ENCODE data around the gene SNX24.
"Not testable (repeated sequence)": the region's sequence is repeated elsewhere in the genome, so short reads cannot be mapped to it uniquely, and the experiment has no call there.

SNX24 gene

DNA sequence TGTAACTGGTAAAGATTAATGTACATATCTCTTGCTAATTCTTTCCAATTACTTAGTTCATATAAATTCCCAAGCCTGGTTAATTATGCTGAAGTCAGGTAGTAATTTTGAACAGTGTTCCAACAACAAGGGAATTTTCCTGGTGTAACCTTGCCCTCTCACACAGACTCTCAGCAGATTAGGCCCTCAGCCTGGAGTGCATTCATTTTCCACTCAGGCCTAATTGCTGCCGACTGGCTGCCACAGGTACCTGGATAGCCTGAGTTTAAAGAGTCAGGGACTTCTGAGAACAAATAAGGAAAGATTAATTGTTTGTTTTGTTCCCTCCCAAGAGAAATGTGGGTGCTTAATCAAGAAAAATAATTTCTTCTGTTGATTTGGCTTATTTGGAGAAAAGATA lies 119.7 kb downstream of the SNX24 start:
- no peak for DNase-seq (ENCODE audit: low read depth in 2 of 2)

DNA sequence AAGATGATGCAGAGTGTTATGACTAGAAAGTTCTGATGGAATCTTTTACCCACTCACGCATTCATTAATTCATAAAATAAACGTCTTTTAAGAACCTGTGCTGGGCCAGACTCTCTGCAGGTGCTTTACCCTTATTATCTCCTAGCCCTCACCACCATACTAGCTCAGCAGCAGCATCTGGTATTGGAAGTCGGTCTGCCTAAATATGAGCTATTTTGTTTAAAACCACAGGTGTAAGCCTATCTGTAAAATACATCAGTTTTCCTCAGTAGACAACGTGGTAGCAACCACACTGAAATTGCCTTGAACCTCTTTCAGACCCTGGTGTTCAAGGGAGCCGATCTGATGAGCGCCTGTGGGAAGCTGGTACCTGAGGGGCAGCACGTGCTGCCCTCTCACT lies 121.7 kb downstream of the SNX24 start:
- no peak for DNase-seq (ENCODE audit: low read depth in 2 of 2)

DNA sequence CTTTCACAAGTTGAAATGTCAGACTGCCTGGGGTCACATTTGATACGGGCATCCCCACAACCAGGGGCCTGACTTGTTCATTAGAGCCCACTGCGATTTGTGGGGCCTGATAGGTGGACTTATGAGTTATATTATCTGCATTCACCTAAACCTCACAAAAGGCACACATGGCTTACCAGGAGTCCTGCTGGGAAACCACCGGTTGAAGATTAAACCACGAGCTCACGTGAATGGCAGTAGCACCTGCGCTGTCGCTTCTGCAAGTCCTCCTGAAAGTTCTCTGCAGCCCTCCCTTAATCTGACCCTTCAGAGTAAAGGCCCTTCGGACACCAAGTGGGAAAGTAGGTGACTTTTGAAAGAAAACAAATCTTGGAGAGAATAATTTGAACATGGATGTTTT lies 122.2 kb downstream of the SNX24 start:
- DNase-seq (ENCODE audit: low read depth in 2 of 2) = no peak

DNA sequence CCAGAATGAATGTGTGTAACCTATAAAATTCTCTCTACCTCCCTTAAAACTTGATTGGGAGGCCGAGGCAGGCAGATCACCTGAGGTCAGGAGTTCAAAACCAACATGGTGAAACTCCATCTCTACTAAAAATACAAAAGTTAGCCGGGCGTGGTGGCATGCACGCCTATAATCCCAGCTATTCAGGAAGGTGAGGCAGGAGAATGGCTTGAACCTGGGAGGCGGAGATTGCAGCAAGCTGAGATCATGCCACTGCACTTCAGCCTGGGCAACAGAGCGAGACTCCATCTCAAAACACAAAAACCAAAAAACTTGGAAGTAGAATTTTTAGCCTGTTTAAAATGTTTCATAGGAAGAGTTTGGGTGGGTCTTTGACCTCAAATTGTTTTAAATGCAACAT lies 122.6 kb downstream of the SNX24 start:
- not testable (repeated sequence) for DNase-seq (ENCODE audit: low read depth in 2 of 2)

DNA sequence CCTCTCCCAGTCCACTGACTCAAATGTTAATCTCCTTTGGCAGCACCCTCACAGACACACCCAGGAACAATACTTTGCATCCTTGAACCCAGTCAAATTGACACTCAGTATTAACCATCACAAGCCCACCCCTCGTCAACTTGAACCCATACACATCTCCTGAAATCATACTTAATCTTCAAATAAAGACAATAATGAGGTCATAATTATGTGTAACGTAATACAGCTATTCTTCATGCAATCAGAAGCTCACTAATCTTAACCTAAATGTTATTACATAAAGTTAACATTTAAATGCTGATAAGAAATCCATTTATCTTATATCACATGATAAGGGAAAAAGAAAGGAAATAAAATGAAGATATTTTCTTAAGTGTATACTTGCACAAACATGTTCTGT lies 125.9 kb downstream of the SNX24 start:
- no peak for DNase-seq (ENCODE audit: low read depth in 2 of 2)

DNA sequence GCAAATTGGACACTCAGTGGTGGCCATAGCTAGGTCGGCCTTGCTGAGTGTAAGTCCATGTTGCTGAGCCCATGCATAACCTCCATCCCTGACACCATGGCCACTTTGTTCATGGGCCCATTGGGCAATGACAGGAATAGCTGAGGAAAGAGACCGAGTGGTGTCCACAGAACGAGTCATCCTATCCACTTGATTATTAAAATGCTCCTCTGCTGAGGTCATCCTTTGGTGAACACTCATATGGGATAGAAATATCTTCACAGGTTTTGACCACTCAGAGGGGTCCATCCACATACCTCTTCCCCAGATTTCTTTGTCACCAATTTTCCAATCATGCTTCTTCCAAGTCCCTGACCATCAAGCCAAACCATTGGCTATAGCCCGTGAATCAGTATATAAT lies 127.5 kb downstream of the SNX24 start:
- peak; percentile 6 to 12 for DNase-seq (ENCODE audit: low read depth in 2 of 2)

DNA sequence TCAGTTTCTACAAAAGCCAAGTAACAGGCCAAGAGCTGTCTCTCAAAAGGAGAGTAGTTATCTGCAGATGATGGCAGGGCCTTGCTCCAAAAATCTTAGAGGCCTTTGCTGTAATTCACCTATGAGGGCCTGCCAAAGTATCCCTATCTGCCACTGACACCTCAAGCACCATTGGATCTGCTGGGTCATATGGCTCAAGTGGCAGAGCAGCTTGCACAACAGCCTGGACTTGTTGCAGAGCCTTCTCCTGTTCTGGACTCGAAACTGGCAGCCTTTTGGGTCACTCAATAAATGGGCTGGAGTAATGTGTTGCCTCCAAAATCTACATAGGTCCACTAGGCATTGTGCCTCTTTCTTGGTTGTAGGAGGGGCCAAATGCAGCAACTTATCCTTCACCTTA lies 128.3 kb downstream of the SNX24 start:
- DNase-seq (ENCODE audit: low read depth in 2 of 2) = not testable (repeated sequence)

DNA sequence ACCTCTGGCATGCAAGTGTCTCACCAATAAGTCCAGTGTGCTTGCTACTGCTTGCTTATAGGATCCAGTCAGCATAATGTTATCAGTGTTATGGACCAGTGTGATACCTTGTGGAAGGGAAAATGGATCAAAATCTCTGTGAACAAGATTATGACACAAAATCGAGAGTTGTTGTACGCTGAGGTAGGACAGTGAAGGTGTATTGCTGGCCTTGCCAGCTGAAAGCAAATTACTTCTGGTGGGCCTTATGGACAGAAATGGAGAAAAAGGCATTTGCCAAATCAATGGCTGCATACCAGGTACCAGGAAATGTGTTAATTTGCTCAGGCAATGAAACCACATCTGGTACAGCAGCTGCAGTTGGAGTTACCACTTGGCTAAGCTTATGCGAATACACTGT lies 128.8 kb downstream of the SNX24 start:
- not testable (repeated sequence) for DNase-seq (ENCODE audit: low read depth in 2 of 2)

DNA sequence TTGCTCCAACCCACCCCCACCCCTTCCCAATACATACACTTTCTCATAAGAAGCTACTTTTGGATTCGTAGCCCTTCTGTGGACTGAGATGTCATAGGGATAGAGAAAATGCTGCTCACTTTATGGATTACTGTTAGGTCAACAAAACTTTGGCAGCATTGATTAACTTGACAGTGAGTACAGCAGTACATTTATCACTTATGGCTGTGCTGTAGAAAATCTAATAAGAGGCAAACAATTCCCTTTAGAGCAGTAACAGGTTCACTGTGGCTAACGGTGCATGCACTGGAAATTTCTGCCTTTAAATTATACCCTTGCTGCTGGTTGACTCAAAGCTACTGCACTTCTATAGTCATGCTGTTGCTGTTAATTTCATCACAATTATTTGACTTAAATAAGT lies 131.9 kb downstream of the SNX24 start:
- DNase-seq (ENCODE audit: low read depth in 2 of 2) = no peak

DNA sequence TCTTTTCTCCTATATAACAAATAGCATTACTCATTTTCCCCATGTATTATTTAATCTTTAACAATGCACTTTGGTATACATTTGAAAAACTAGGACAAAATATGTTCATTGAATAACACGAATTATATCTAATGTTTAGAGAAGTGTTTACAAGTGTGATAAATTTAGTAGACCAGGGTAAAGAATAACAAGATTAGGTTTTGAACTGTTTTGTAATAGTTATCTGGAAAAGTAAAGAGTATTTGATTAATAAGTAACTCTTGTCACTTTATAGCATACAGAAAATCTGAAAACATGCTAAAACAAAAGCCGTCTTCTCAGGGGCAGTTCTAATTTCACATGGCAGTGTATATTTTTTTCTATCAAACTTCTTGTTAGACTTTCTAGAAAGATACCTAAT lies 132.7 kb downstream of the SNX24 start:
- no peak for DNase-seq (ENCODE audit: low read depth in 2 of 2)

DNA sequence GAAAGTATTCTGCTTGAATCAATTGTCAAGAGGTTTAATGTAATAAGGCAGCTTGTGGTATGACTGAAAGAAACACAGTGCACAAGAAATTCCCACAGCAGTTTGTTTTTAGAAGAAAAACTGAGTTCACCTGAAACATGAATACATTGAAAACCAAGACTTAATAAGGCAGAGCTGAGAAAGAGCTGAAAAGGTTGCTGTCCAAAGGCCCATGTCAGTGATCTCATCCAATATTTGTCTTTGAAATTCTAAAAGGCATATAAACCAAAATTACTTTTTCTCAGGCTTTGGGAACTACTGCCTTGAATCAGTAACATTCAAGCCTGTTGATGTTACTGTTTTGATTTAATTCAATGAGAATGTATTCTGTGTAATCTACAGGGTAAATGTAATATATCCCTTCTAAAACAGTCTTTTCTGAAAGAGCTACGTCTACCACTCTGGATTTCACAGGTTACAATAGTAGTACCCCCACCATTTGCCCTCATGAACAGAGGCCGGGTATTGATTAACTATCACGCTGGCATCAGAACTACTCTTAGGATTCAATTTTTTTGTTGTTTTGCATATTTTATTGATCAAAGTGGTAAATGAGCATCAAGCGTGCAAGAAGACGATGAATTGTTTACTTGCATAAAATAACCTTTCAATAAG lies 133.4 kb downstream of the SNX24 start:
- no peak for DNase-seq (ENCODE audit: low read depth in 2 of 2)

DNA sequence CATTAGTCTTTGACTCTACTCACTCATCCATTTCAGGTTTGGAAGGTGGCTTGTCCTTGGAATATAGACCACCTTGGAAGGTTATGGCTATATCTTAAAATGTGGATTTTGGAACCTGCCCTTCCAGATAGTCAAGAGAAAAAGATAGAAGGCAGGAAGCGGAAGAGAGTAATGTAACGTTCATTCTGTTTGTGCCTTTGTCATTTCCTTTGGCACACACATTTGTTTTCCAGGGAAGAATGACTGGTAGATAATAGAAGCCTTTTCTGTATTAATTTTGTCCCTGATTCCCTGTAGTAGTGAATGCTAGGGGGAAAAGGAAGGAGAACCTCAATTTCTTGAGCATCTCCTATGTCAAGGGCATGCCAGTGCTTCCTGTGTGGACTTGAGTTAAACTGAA lies 136.4 kb downstream of the SNX24 start:
- DNase-seq (ENCODE audit: low read depth in 2 of 2) = no peak

DNA sequence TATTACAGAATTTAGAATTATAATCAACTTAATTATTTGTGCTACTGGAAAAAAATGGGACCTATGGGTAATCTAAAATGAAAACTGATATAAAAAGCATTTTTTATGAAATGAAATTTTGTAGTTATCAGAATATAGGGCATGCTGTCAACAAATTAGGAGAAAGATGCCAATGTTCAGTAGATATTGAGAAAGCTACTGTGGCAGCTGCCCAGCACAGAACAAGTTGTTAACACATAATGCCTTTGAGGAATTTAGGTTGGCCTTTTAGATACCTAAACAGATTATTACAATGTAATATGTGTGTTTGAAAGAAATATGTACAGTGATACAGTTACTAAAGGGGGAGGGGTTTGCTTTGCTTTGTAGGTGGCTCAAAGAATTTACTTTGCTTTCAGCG lies 137.0 kb downstream of the SNX24 start:
- no peak for DNase-seq (ENCODE audit: low read depth in 2 of 2)

DNA sequence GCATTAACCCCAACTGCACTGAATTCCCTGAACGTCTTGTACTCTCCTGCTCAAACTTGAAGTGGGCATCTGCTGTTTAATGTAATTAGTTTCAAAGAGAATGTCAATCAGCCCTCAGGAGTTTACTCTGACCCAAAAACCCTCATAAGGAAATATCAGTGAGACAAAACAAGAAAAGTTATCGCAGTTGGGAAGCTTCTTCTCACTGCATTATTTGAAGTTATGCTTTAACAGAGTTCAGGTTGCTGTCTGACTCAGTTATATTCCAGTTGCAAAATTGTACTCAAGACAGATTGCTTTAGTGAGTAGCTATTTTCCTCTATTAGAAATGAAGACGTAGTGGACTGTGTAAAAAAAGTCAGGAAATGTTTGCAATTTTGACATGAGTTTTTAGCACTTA lies 139.0 kb downstream of the SNX24 start:
- no peak for DNase-seq (ENCODE audit: low read depth in 2 of 2)

DNA sequence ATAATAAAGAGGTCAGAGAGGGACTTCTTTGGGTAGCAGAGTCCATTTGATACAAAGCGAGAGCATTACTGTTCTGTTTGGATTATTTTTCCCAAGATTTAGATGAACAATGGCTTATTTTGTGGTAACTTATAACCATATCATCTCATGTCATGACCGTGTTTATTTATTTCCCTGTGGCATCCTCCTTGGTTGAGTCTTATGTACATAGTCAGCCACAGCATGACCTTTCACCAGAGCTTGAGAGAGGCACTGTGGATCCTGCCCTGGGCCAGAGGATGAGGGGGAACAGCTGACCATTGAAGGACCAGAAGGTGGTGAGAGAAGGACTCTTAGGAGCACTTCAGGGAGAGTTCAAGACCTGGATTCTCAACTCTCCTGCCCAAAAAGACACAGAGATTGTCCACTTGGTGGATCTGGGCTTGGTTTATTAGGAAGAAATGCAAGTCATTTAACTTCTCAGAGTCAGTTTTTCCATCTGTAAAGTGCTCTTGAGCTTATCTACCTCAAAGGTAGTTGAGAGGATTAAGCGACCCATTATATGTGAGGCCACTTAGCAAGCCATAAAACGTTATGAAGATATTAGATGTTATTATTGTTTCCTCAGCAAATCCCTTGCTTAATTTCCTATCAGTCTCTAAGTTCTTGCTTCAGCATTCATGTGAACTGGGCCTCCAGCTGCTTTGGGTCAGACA lies 139.7 kb downstream of the SNX24 start:
- DNase-seq (ENCODE audit: low read depth in 2 of 2) = no peak

DNA sequence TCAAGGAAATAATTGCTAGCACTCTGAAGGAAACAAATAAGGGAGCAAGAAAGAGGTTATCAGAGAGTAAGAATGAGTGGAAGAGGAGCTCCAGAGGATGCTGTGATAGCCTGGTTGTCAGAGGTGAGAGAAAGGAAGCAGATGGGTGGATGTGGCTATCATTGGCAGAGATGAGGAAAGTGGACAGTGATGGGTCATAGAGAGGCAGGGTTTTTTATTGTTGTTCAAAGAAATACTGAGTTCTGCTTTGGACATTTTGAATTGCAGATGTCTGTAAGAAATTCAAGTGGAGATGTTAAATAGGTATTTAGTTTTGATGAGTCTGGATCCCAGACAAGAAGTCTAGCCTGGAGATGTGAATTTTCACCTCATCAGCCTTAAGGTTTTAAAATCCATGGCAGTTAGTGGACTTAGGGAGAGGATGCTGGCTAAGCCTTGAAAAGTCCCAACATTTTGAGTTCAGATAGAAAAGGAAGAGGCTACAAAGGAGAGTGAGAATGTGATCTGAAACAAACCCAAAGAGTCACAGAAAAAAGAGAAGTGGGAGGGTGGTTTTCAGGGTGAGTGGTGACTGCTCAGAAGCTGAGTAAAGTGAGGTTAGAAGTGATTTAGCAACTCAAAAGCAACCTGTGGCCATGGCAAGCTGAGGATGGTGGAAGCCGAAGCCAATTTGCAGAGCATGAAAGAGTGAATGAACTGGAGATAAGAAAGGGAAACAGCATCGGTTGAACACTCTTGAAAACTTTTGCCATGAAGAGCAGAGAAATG lies 140.7 kb downstream of the SNX24 start:
- no peak for DNase-seq (ENCODE audit: low read depth in 2 of 2)

DNA sequence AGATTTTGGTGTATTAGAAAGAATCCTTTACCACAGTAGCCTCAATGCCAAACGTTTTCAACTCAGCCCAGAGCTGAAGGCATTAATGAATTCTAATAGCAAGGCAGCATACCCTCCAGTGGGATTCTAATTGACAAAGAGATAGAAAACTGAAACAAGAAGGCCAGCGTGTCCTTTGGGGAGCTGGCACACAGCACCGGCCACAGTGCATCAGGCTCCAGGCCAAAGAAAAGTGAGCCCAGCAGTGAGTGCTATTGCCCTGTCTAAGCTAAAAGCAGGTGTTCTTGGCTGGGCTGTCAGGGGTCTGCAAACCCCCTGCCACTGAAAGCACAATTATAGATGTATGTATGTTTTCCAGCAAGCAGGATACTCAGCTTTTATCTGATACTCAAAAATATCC lies 150.7 kb downstream of the SNX24 start:
- DNase-seq (ENCODE audit: low read depth in 2 of 2) = no peak

DNA sequence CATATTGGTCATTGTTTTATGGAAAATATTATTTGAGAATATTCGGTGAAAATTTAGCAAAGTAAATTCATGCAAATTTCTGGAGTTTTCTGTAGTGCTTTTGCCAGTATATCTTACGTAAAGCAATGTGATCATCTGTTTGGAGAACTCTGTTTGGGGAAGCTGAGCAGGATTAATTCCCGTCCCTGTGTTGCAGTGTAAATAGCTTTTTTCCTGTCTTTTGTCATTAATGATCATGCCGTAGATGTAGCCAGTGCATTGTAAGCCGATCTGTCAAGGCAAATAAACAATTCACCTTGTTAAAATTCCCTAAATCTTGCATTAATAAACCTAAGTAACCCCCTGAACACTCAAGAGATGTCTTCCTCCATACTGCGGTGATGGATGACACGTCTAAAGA lies 151.9 kb downstream of the SNX24 start:
- DNase-seq (ENCODE audit: low read depth in 2 of 2) = no peak

DNA sequence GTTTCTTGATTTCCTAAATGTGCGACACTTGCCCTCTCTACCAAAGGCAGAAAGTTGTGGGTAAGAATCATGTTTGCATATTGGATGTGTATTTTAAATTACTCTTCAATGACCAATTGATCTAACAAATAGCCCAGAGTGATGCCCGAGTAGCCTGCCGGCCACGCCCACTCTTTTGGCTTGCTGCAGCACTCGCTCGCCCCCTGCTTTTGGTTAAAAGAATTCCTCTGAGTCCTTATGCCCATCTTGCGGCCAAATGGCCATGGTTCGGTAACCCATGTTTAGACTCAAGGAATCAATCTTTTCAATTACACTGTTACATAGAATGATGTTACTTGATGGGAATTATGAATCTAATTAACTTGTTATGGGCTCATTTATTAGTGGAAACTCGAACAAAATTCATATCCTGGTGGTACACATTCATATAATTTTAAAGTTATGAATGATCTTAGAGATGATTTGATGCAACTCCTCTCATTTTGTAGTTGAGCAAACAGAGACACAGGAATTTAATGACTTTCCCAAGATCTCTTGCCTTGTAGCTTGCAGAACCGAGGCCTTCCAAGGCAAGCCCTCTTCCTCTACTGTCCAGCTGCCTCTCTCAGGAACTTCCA lies 154.6 kb downstream of the SNX24 start:
- no peak for DNase-seq (ENCODE audit: low read depth in 2 of 2)

DNA sequence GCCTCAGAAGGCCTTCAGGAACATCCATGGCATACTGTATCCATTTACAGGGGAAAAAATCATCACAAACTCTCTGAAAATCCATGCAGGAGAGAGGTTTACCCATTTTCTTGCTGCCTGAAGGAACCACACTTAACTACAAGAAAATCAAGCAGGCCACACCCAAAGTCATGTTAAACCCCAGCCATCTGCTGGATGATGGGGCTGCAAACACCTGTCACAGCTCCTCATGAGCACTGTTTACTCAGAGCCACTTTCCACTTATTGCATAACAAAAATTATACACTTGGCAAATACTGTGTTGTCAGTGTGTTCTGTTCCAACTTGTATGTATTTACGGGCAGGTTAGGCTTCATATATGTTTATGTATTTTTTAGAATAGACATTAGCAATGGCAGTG lies 155.3 kb downstream of the SNX24 start:
- no peak for DNase-seq (ENCODE audit: low read depth in 2 of 2)

DNA sequence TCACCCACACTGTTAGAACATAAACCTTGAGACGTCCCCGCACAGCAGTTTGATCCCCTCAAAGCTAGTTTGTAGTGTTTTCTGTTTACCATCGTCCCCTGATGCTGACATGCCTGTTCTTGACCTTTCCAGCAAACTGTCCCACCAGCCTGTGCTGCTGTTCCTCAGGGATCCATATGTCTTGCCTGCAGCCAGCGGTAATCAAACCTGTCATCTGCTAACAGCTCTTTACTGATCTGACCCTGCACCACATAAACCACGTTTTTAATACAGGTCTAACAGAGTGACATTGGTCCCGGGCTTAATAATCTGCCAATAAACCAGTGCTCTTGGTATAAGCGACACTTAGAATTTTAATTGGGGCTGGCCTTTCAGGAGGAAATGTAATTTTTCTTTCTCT lies 156.4 kb downstream of the SNX24 start:
- no peak for DNase-seq (ENCODE audit: low read depth in 2 of 2)

DNA sequence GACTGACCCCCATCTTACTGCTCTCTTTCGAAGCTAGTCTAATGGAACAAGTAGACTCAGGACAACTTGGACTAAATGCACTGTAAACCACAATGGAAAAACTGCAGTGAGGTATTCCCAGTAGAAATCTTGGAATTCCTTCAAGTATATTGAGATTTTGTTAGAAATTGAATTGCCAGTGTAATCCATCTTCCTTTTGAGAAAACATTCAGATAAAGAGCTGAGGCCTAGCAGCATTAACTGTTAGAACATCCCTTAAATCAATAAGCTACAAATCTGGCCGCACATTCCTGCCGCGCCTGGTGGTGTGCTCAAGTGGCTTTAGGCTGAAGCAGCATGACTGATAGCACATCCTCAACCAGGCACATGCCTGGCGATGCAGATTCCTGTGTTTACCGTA lies 161.8 kb downstream of the SNX24 start:
- no peak for DNase-seq (ENCODE audit: low read depth in 2 of 2)

DNA sequence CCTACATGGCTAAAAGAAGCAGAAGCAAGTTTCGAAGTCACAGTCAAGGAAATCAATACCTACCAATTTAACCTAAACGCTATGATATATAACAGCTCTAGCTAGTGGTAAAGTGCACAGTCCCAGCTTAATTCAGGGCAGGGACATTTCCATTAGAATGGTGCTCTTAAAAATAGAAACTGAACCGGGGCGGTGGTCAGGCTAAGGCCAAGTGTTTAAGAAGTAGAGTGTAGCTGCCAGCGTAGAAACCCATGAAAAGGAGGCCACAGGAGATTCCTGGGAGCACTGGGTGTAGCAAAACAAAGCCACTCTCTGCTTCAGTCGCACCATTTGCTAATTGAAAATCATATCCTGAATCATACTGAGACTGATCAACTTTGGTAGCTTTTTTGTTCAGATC lies 162.3 kb downstream of the SNX24 start:
- DNase-seq (ENCODE audit: low read depth in 2 of 2) = no peak

Measured in fibroblast of skin of left biceps (primary cell).